K562 (cell line): Measurements from ENCODE around the gene MAML3. TPM values are rescaled to one million over a fixed set of nuclear protein-coding genes. Genes with fewer than 3 reads are reported as not detected.

Source experiments
- ATAC-seq: fragments of 200-7000 bp; cut with Tn5 transposase; 3 replicates; pipeline ENCODE4 v1.9.1; 2020; ENCODE audit warnings: moderate library complexity
- BruUV-seq: library from RNA; stranded (reverse); fragments of 400-500 nt; replicated peaks from 2 replicates; lab custom pipeline; 2021; lab: Mats Ljungman, UMichigan
- CTCF ChIA-PET: fragments of 300-600 bp; formaldehyde crosslinking; extraction: SDS; loops from one replicate; lab custom pipeline; 2021; ENCODE audit warnings: low intra/inter-chr PET ratio; lab: Yijun Ruan, JAX
- POLR2A ChIA-PET: fragments of 300-600, 350-650 bp; sonication (Branson Sonifier 250); formaldehyde crosslinking; extraction: SDS; loops from one replicate; lab custom pipeline; 2021; ENCODE audit warnings: antibody characterized with exemption, inconsistent platforms; lab: Yijun Ruan, JAX
- DNase-seq, 4 experiments: peaks; one replicate each; pipeline versions ENCODE4 v3.0.0 to v3.0.0-alpha.2; 2011 to 2018; ENCODE audit warnings: low spot score in 3 of 4, mixed read lengths in 3 of 4; ENCODE audit errors: extremely low read depth in 1 of 4
- FAIRE-seq: peaks from 2 replicates; lab custom pipeline; 2011; peaks lifted over from hg19 to GRCh38; lab: Jason Lieb, UNC
- H2AFZ ChIP-seq: 2 replicates; pipeline ENCODE4 v1.6.0; 2011; ENCODE audit warnings: low read depth, low read length, control low read depth, inconsistent platforms
- H3K27ac ChIP-seq: fragments of 200-600 bp; 3 replicates; pipeline ENCODE4 v1.8.0; 2011; ENCODE audit warnings: low read depth, mild to moderate bottlenecking, control low read depth, inconsistent platforms, low read length, moderate library complexity, mixed read lengths; ENCODE audit errors: extremely low read depth
- H3K27me3 ChIP-seq, 2 experiments: fragments of 300-600 bp in 1 of 2; 2 replicates in 1 of 2; 3 replicates in 1 of 2; pipeline versions ENCODE4 v1.6.0 to v1.8.0; 2011; ENCODE audit warnings: inconsistent platforms in 2 of 2, low read length in 2 of 2, mild to moderate bottlenecking in 1 of 2, mixed read lengths in 1 of 2, moderate library complexity in 1 of 2; ENCODE audit not compliant: control insufficient read depth in 2 of 2, insufficient read depth in 2 of 2
- H3K36me3 ChIP-seq: fragments of 300-600 bp; 3 replicates; pipeline ENCODE4 v1.8.0; 2011; ENCODE audit warnings: mild to moderate bottlenecking, low read length, inconsistent platforms; ENCODE audit not compliant: control insufficient read depth, insufficient read depth
- H3K4me1 ChIP-seq, 2 experiments: fragments of 200-600 bp in 1 of 2; replicated peaks in 1 of 2; 2 replicates in 1 of 2; 3 replicates in 1 of 2; pipeline versions ENCODE4 v1.5.1 to v1.8.0; 2011; ENCODE audit warnings: inconsistent platforms in 2 of 2, low read length in 2 of 2, mild to moderate bottlenecking in 1 of 2, mixed read lengths in 1 of 2, moderate library complexity in 1 of 2; ENCODE audit not compliant: control insufficient read depth in 2 of 2, insufficient read depth in 2 of 2
- H3K4me2 ChIP-seq: 2 replicates; pipeline ENCODE4 v1.6.1; 2011; ENCODE audit warnings: low read length, control low read depth, inconsistent platforms, mixed read lengths; ENCODE audit not compliant: insufficient read depth
- H3K4me3 ChIP-seq: fragments of 200-600 bp; sonication (generic), shearing (Covaris generic); 2 replicates; pipeline ENCODE4 v1.5.1; 2016; ENCODE audit warnings: control low read depth, inconsistent platforms
- H3K79me2 ChIP-seq: fragments of 200-600 bp; 3 replicates; pipeline ENCODE4 v1.8.0; 2011; ENCODE audit warnings: low read length, inconsistent platforms; ENCODE audit not compliant: control insufficient read depth, insufficient read depth
- H3K9ac ChIP-seq, 2 experiments: 2 replicates each; pipeline versions ENCODE4 v1.6.0 to v1.6.1; 2011; ENCODE audit warnings: low read depth in 2 of 2, low read length in 2 of 2, control low read depth in 1 of 2, inconsistent platforms in 1 of 2, mild to moderate bottlenecking in 1 of 2, mixed read lengths in 1 of 2; ENCODE audit not compliant: insufficient read depth in 1 of 2
- H3K9me1 ChIP-seq: one replicate; pipeline ENCODE4 v1.6.0; 2011; ENCODE audit warnings: inconsistent platforms, mild to moderate bottlenecking, low read length, moderate library complexity; ENCODE audit not compliant: control insufficient read depth, insufficient read depth
- H3K9me3 ChIP-seq: replicated peaks from 2 replicates; pipeline ENCODE4 v1.5.1; 2011; ENCODE audit warnings: low read depth, low read length, inconsistent platforms; ENCODE audit not compliant: control insufficient read depth, insufficient read depth
- H4K20me1 ChIP-seq: replicated peaks from 2 replicates; pipeline ENCODE4 v1.6.1; 2011; ENCODE audit warnings: low read length, inconsistent platforms, mixed read lengths; ENCODE audit not compliant: control insufficient read depth, insufficient read depth
- CBX8 ChIP-seq: fragments of 200-600 bp; sonication (generic); IDR thresholded peaks from 2 replicates; pipeline ENCODE4 v1.6.1; 2012; ENCODE audit warnings: borderline replicate concordance, mixed run types, low read depth, mild to moderate bottlenecking, moderate library complexity, mixed read lengths, low read length, control low read depth, inconsistent platforms; ENCODE audit not compliant: poor library complexity, severe bottlenecking; ENCODE audit errors: extremely low read depth
- ETV1 ChIP-seq: fragments of 450-650 bp; conservative IDR thresholded peaks from 2 replicates; pipeline ENCODE4 v1.6.1; 2016; ENCODE audit warnings: missing genetic modification characterization, control low read depth, low read depth, missing compliant biosample characterization
- LEF1 ChIP-seq: fragments of 450-650 bp; IDR thresholded peaks from 2 replicates; pipeline ENCODE4 v1.6.1; 2016; ENCODE audit warnings: mild to moderate bottlenecking
- ZC3H8 ChIP-seq: fragments of 450-650 bp; IDR thresholded peaks from 2 replicates; pipeline ENCODE4 v1.6.1; 2017
- ZEB2 ChIP-seq: fragments of 450-650 bp; IDR thresholded peaks from 2 replicates; pipeline ENCODE4 v1.6.1; 2016
- ZNF140 ChIP-seq: fragments of 250-450 bp; sonication (Bioruptor Pico); IDR thresholded peaks from 2 replicates; pipeline ENCODE4 v1.8.0; 2021; ENCODE audit warnings: moderate library complexity, mild to moderate bottlenecking, inconsistent platforms
- WGBS: fragments of 100-300 bp; shearing (Covaris generic); methylation state at CpG from one replicate; pipeline ENCODE4 v1.1.6; 2016; ENCODE audit warnings: low coverage, mixed read lengths; ENCODE audit not compliant: insufficient coverage; ENCODE audit errors: missing lambda C conversion rate; 5-methylcytosine and 5-hydroxymethylcytosine counted together
- in situ Hi-C: fragments of 300-500 bp; cut with MboI; formaldehyde crosslinking; loops from 4 replicates; pipeline ENCODE4 v1.15.0; 2018; ENCODE audit warnings: inconsistent platforms, mixed read lengths
- intact Hi-C: fragments of 100-400 bp; cut with micrococcal nuclease; formaldehyde crosslinking; loops from 2 replicates; pipeline ENCODE4 v1.14.2; 2022
- polyA plus RNA-seq, 8 experiments: library from polyadenylated mRNA; depleted of rRNA in 4 of 8; stranded (reverse) in 5 of 8; unstranded in 3 of 8; fragments of >200 nt; fragmentation: Nextera tagmentation in 2 of 8; fragmentation: Illumina TruSeq in 1 of 8; extraction: Ambion mirVana in 2 of 8; extraction: Trizol in 1 of 8; gene quantifications; 2 replicates each; pipeline versions ENCODE4 v1.2.1 to v1.2.3, GENCODE V29; 2011 to 2014; ENCODE audit warnings: inconsistent platforms in 1 of 8, missing spikeins in 1 of 8
- total RNA-seq, 7 experiments: library from RNA; depleted of rRNA in 6 of 7; stranded (reverse); fragments of >200 nt in 6 of 7; fragmentation: Illumina TruSeq in 2 of 7; extraction: Trizol in 2 of 7; gene quantifications; 2 replicates each; pipeline versions ENCODE4 v1.2.1 to v1.2.3, GENCODE V29; 2011 to 2021; ENCODE audit warnings: low replicate concordance in 1 of 7

Gene MAML3
- total and polyA plus RNA-seq, 9 of the 15 experiments (the other 6 are each of a cell fraction or from before 2014, with no cell fraction given), result 0.01 to 0.55 (median 0.25) TPM

- ATAC-seq (no peak; the same call in 2 of the 3 replicates), DNase-seq (peak in 1 of 4 experiments; percentile 70), FAIRE-seq (peak; percentile 42)
- Histone ChIP-seq H3K9me3 (no peaks in the 10 kb centered on the region), H3K9me1 (no peaks in the 10 kb centered on the region), H4K20me1 (no peaks in the 10 kb centered on the region), H3K9ac (peak overlapping the region; percentile 13 to 86; a peak in 2 of 4 replicates), H3K79me2 (no peaks in the 10 kb centered on the region), H3K4me2 (peak overlapping the region; percentile 74), H3K4me3 (peak overlapping the region; percentile 61), H3K27ac (peak overlapping the region; percentile 69; the same call in 1 of the 3 replicates), H3K4me1 (peaks cover 0 to 33% of the 10 kb centered on the region in 2 experiments; a peak in 3 of 5 replicates), H2AFZ (peak overlapping the region; percentile 66), H3K36me3 (no peaks in the 10 kb centered on the region), H3K27me3 (peaks cover 11 to 22% of the 10 kb centered on the region in 2 experiments; a peak in 4 of 5 replicates)
- in situ Hi-C loops, result no loop called here
- ChIA-PET POLR2A (no interaction called here), CTCF (no interaction called here)
- TF ChIP-seq ZNF140, result no peak
- no peak for TF ChIP-seq ZC3H8
- 0 out of 2 replicates have a peak, but pooled peaks have one; percentile 7 for TF ChIP-seq ETV1 (tag)
- TF ChIP-seq LEF1, result no peak
- TF ChIP-seq ZEB2, result no peak
- no peak for TF ChIP-seq CBX8
- intact Hi-C loops, result loop anchor here (5.0 kb wide), 2 partner anchors 98 to 483 kb away; partner anchors contain the start of gene MGST2
- BruUV-seq, result no TSS peak
- under 1% methylated on average over 13 of the region's 13 CpGs for WGBS
These were observed 3.4 kb downstream of the MAML3 start for GRCh38 chr4:140150636-140150885.
